ENCODE results near the gene ANKRD31. TPM values are rescaled to one million over a fixed set of nuclear protein-coding genes. Genes with fewer than 3 reads are reported as not detected.

ANKRD31 gene
- total RNA-seq, 4 donors from 2014 or later, result under 0.01 to 0.11 (median 0.03) TPM

- Histone ChIP-seq H3K36me3 (peaks cover 0 to 25% (median 7%) of the 10 kb centered on the region in 4 donors), H3K4me1 (peaks cover 6 to 50% (median 46%) of the 10 kb centered on the region in 4 donors), H3K27me3 (no peaks in the 10 kb centered on the region), H3K9me3 (no peaks in the 10 kb centered on the region), H3K27ac (replicated peaks in 1 of 4) (no peak overlapping the region), H3K4me3 (no peak overlapping the region)
- DNase-seq (ENCODE audit: extremely low spot score), result no peak
- WGBS, result 89% methylated on average over 10 of the region's 10 CpGs
- intact Hi-C loops (cut with DNase I), result no loop called here
- TF ChIP-seq POLR2A (IDR thresholded peaks at IDR 0.05; ENCODE audit: low read depth) (no peak), POLR2AphosphoS5 (IDR thresholded peaks at IDR 0.05) (no peak), CTCF (IDR thresholded peaks at IDR 0.05) (no peak), EP300 (IDR thresholded peaks at IDR 0.05) (no peak)
Observed at GRCh38 chr5:75046366-75047142, 190.1 kb downstream of the ANKRD31 start.

- no peak for TF ChIP-seq EP300 (IDR thresholded peaks at IDR 0.05)
- no peak for TF ChIP-seq POLR2AphosphoS5 (IDR thresholded peaks at IDR 0.05)
- no peak for TF ChIP-seq CTCF (IDR thresholded peaks at IDR 0.05)
- TF ChIP-seq POLR2A (IDR thresholded peaks at IDR 0.05; ENCODE audit: low read depth), result no peak
- H3K36me3 ChIP-seq, result peaks cover 0 to 29% (median 7%) of the 10 kb centered on the region in 4 donors
- intact Hi-C loops (cut with DNase I), result no loop called here
- peaks cover 0 to 35% (median 31%) of the 10 kb centered on the region in 4 donors for H3K4me1 ChIP-seq
- no peak overlapping the region for H3K27ac ChIP-seq (replicated peaks in 1 of 4)
- DNase-seq (ENCODE audit: extremely low spot score), result no peak
- WGBS, result 93% methylated on average over 2 of the region's 2 CpGs
- no peaks in the 10 kb centered on the region for H3K9me3 ChIP-seq
- H3K4me3 ChIP-seq, result no peak overlapping the region
- H3K27me3 ChIP-seq, result no peaks in the 10 kb centered on the region
Observed at GRCh38 chr5:75045071-75045470, 191.6 kb downstream of the ANKRD31 start.

GRCh38 chr5:75044406-75044805, 192.3 kb downstream of the ANKRD31 start:
- Histone ChIP-seq H3K9me3 (no peaks in the 10 kb centered on the region), H3K36me3 (peaks cover 0 to 29% (median 7%) of the 10 kb centered on the region in 4 donors), H3K27me3 (no peaks in the 10 kb centered on the region), H3K4me1 (peaks cover 0 to 29% (median 24%) of the 10 kb centered on the region in 4 donors), H3K27ac (replicated peaks in 1 of 4) (peak overlapping the region in 1 of 4 donors; percentile 6), H3K4me3 (no peak overlapping the region)
- intact Hi-C loops (cut with DNase I), result no loop called here
- no peak for DNase-seq (ENCODE audit: extremely low spot score)
- no peak for TF ChIP-seq POLR2A (IDR thresholded peaks at IDR 0.05; ENCODE audit: low read depth)
- TF ChIP-seq CTCF (IDR thresholded peaks at IDR 0.05), result no peak
- no peak for TF ChIP-seq EP300 (IDR thresholded peaks at IDR 0.05)
- TF ChIP-seq POLR2AphosphoS5 (IDR thresholded peaks at IDR 0.05), result no peak
- WGBS, result 79% methylated on average over 7 of the region's 7 CpGs

- intact Hi-C loops (cut with DNase I), result no loop called here
Observed at GRCh38 chr5:75043633-75044264, 192.9 kb downstream of the ANKRD31 start.

More at GRCh38 chr5:75043633-75044264, 192.9 kb downstream of the ANKRD31 start:
- peaks cover 0 to 29% (median 7%) of the 10 kb centered on the region in 4 donors for H3K36me3 ChIP-seq
- 62% methylated on average over 7 of the region's 7 CpGs for WGBS
- H3K27me3 ChIP-seq, result no peaks in the 10 kb centered on the region
- H3K4me1 ChIP-seq, result peaks cover 0 to 22% (median 18%) of the 10 kb centered on the region in 4 donors
- no peaks in the 10 kb centered on the region for H3K9me3 ChIP-seq
- DNase-seq (ENCODE audit: extremely low spot score), result no peak
- TF ChIP-seq CTCF (IDR thresholded peaks at IDR 0.05) (no peak), POLR2AphosphoS5 (IDR thresholded peaks at IDR 0.05) (no peak), EP300 (IDR thresholded peaks at IDR 0.05) (no peak), POLR2A (IDR thresholded peaks at IDR 0.05; ENCODE audit: low read depth) (no peak)
- H3K4me3 ChIP-seq, result no peak overlapping the region
- peak overlapping the region in 1 of 4 donors; percentile 6 for H3K27ac ChIP-seq (replicated peaks in 1 of 4)

All from esophagus muscularis mucosa (tissue), 4 donors.